Activated CD8-positive, alpha-beta T cell treated with anti-CD3 and anti-CD28 coated beads for 36 hours (primary cell): ENCODE results near the gene VEZT. TPM values are rescaled to one million over a fixed set of nuclear protein-coding genes. Genes with fewer than 3 reads are reported as not detected.

Experiments
- ATAC-seq: fragments of 200-7000 bp; cut with Tn5 transposase; one replicate; pipeline ENCODE4 v1.10.0; 2021; ENCODE audit warnings: mild to moderate bottlenecking, moderate library complexity
- CTCF ChIA-PET: fragments of 350-600 bp; sonication (Branson Sonifier 250); formaldehyde crosslinking; loops from one replicate; lab custom pipeline; 2021; ENCODE audit warnings: antibody characterized with exemption; lab: Charles Lee
- POLR2A ChIA-PET: fragments of 350-600 bp; sonication (Branson Sonifier 250); formaldehyde crosslinking; loops from one replicate; lab custom pipeline; 2021; ENCODE audit warnings: antibody characterized with exemption; lab: Charles Lee
- DNase-seq: peaks from one replicate; pipeline ENCODE4 v3.0.0-alpha.2; 2020
- H3K27ac Mint-ChIP-seq: one replicate; pipeline ENCODE4 v1.8.0; 2021; ENCODE audit warnings: mild to moderate bottlenecking, mixed read lengths
- H3K27me3 Mint-ChIP-seq: one replicate; pipeline ENCODE4 v1.8.0; 2021; ENCODE audit warnings: mixed read lengths
- H3K36me3 Mint-ChIP-seq: one replicate; pipeline ENCODE4 v1.8.0; 2021; ENCODE audit warnings: low read depth, mixed read lengths
- H3K4me1 Mint-ChIP-seq: one replicate; pipeline ENCODE4 v1.8.0; 2021; ENCODE audit warnings: low read depth, mixed read lengths
- H3K4me3 Mint-ChIP-seq: one replicate; pipeline ENCODE4 v1.8.0; 2021; ENCODE audit warnings: mild to moderate bottlenecking, moderate library complexity, mixed read lengths
- H3K9me3 Mint-ChIP-seq: one replicate; pipeline ENCODE4 v1.8.0; 2021; ENCODE audit warnings: mixed read lengths
- intact Hi-C: fragments of 100-400 bp; cut with micrococcal nuclease; formaldehyde crosslinking; loops from one replicate; pipeline ENCODE4 v1.10.0; 2022
- microRNA-seq: library from miRNA; unstranded; fragments of <30 nt; microRNA quantifications from one replicate; pipeline ENCODE4 v1.2.0, GENCODE V29; 2022; ENCODE audit warnings: borderline microRNAs expressed, borderline replicate concordance
- total RNA-seq, 2 experiments: library from RNA; stranded (reverse); gene quantifications; one replicate each; pipeline ENCODE4 v1.2.3, GENCODE V29; 2021
- TF ChIP-seq, protein P1 (sequence below): fragments of 200-600 bp; IDR thresholded peaks from one replicate; pipeline ENCODE4 v1.8.0; 2022; ENCODE audit warnings: antibody characterized with exemption, mild to moderate bottlenecking

The VEZT gene
- total RNA-seq, 2 experiments from 2014 or later: 46.9 to 51.7 TPM

DNA sequence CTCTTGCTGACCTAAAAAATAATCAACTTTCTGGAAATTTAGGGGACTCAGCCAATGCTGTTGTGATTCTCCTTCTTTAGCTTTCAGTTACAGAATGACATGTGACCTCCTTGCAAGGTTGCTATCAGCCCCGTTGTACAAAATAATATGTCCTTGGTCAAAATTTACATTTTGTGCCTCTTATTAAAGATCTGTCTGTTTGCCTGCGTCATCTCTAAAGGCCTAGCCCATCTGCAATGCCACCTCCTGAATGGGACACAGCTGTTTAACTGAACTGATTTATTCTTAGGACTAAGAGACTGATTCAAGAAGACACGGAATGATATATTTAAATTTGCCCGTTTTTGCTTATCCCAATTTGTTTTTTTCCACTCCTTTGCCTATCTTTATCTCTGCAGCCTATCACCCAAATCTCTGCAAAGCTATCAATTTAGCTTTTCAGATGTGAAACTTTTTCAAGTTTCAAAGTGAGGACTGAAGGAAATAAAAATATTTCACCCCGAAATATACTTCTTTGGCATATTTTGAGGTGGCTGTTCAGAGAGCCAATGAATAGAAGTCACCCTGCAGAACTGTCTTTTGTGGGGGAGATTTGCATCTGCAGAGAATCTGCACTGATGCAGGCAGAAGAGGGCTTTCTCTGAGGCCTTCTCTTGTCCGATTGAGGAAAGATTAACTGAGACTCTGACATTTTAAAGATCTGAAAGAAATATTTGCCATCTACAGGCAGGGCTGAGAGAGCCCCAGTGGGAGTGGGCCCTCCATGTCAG lies 126.0 kb downstream of the VEZT start:
- Mint-ChIP-seq H3K9me3 (no peaks in the 10 kb centered on the region), H3K4me1 (peaks cover 2% of the 10 kb centered on the region), H3K4me3 (no peak overlapping the region), H3K27ac (no peak overlapping the region), H3K27me3 (peaks cover 2% of the 10 kb centered on the region), H3K36me3 (no peaks in the 10 kb centered on the region)
- TF ChIP-seq, protein P1, sequence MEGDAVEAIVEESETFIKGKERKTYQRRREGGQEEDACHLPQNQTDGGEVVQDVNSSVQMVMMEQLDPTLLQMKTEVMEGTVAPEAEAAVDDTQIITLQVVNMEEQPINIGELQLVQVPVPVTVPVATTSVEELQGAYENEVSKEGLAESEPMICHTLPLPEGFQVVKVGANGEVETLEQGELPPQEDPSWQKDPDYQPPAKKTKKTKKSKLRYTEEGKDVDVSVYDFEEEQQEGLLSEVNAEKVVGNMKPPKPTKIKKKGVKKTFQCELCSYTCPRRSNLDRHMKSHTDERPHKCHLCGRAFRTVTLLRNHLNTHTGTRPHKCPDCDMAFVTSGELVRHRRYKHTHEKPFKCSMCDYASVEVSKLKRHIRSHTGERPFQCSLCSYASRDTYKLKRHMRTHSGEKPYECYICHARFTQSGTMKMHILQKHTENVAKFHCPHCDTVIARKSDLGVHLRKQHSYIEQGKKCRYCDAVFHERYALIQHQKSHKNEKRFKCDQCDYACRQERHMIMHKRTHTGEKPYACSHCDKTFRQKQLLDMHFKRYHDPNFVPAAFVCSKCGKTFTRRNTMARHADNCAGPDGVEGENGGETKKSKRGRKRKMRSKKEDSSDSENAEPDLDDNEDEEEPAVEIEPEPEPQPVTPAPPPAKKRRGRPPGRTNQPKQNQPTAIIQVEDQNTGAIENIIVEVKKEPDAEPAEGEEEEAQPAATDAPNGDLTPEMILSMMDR: no peak
- ATAC-seq (no peak), DNase-seq (no peak)
- intact Hi-C loops: no loop called here
- ChIA-PET POLR2A (no interaction called here), CTCF (interaction anchor here (1.4 kb wide), 1 partner anchor 9 kb away, joined by 5 read pairs; no protein-coding TSS in a partner anchor)

DNA sequence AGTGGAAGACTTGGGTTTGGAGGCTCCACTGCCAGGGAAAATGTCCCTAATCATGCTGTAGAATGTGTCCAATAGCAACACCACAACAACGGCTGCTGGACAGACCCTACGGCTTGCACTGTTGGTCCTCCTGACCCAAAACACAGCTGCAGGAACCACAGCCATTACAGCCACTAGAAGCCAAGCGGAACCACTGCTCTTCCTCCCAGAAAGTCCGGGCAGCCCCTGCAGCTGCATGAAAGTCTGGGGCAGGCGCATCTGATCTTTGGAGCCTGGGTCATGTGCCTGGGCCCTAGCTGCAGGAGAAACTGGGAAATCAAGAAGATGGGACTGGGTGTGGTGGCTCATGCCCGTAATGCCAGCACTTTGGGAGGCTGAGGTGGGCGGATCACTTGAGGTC lies 131.7 kb downstream of the VEZT start:
- Mint-ChIP-seq H3K36me3 (no peaks in the 10 kb centered on the region), H3K27me3 (peaks cover 2% of the 10 kb centered on the region), H3K9me3 (no peaks in the 10 kb centered on the region), H3K27ac (no peak overlapping the region), H3K4me3 (no peak overlapping the region), H3K4me1 (peaks cover 2% of the 10 kb centered on the region)
- CTCF ChIA-PET: no interaction called here
- DNase-seq: no peak
- intact Hi-C loops: no loop called here
- TF ChIP-seq, protein P1: no peak
- POLR2A ChIA-PET: no interaction called here
- ATAC-seq: no peak

DNA sequence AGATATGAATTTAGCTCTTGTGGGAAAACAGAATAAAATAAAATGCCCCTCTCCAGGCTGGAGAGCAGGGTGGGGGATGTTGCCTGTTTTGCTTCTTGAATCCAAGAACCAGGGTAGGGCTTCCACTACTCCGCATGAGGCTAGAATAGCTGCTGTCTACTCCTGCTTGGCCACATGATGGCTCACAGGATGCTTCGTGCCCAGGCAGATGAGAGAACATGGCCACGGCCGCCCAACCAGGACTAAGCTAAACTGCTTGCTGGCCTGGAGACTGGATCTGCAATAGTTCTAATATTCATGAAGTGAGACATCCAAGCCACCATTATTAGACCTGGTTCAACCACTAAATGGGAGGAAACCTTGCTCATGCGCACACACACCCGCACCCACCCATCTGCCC lies 134.1 kb downstream of the VEZT start:
- TF ChIP-seq, protein P1: no peak
- Mint-ChIP-seq H3K4me3 (no peak overlapping the region), H3K4me1 (no peaks in the 10 kb centered on the region), H3K27ac (no peak overlapping the region), H3K36me3 (no peaks in the 10 kb centered on the region), H3K9me3 (no peaks in the 10 kb centered on the region), H3K27me3 (peaks cover 2% of the 10 kb centered on the region)
- ATAC-seq (no peak), DNase-seq (no peak)
- POLR2A ChIA-PET: no interaction called here
- CTCF ChIA-PET: no interaction called here
- intact Hi-C loops: no loop called here

Small RNAs within 50 kb of the gene (microRNA-seq; reads per million reads assigned to microRNA genes)
- gene MIR331: 91.1 reads per million, percentile 67 among the genes with 10 or more reads in this experiment
- not detected for gene MIR3685

Other genes with a start within 250 kb of the VEZT start
- gene NDUFA12, start 214.1 kb upstream of the VEZT start, total RNA-seq: 100 to 1,000 TPM; 123 to 128 TPM
- gene NR2C1, start 144.2 kb upstream of the VEZT start, total RNA-seq: 10 to 100 TPM; 24.9 to 32.4 TPM
- gene FGD6, start 340 bp upstream of the VEZT start, total RNA-seq: under 1 TPM; 0.41 to 0.54 TPM